ENCODE results near the gene FBN3.

FBN3 gene

GRCh38 chr19:8135946-8136618 lies 13.3 kb downstream of the FBN3 start:
- ChIA-PET CTCF (no interaction called here), POLR2A (ENCODE audit: low non-redundant PET) (no interaction called here)
- no peak overlapping the region for H3K27ac ChIP-seq
- no peak for DNase-seq (ENCODE audit: low spot score)
- TF ChIP-seq CTCF (conservative IDR thresholded peaks at IDR 0.05; ENCODE audit: low read depth): no peak

DNA sequence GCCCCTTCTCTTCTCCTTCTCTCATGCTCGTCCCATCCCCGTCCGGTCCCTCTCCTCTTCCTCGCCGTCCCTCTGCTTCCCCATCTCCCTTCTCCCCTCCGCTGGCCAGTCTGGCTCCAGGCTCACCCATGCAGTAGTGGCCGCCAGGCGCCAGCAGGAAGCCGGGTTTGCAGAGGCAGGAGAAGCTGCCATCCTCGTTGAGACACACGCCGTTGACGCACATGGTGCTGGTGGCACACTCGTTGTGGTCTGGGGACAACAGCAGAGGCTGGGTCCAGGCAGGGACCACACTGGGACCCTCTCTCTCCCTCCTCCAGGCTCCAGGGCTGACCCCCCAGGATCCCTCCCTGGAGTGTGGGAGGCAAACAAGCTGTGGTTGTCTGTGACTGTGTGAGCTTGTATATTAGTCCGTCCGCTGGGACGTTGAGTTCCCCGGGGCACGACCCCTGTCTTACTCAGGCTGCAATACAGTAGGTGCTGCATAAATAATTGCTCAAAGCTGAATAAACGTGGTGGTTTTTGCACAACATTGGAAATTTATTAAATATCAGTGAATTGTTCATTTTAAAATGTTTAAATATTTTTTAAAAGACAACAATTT lies 16.4 kb downstream of the FBN3 start:
- no peak for DNase-seq (ENCODE audit: low spot score)
- H3K27ac ChIP-seq: no peak overlapping the region
- TF ChIP-seq CTCF (conservative IDR thresholded peaks at IDR 0.05; ENCODE audit: low read depth): no peak
- ChIA-PET CTCF (no interaction called here), POLR2A (ENCODE audit: low non-redundant PET) (interaction anchor here (0.7 kb wide), 1 partner anchor 188 kb away, joined by 3 read pairs; no protein-coding TSS in a partner anchor)

DNA sequence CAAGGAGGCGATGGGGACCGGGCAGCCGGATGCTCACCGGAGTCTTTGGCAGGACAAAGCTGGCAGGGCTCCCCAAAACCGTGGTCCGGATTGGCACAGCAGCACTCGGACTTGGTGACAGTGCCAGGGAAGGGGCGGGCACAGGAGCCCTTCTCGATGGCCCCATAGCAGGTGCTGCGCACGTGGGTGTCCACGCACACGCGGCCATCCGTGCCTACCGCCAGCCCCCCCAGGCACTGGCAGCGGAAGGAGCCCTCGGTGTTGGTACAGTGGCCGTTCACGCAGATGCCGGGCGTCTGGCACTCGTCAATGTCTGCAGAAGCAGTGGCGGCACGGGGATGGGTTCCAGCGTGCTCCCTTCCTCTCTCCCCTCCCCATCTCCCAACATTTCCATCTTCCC lies 17.9 kb downstream of the FBN3 start:
- CTCF ChIA-PET: interaction anchor here (0.7 kb wide), 1 partner anchor 129 kb away, joined by 3 read pairs; no protein-coding TSS in a partner anchor
- DNase-seq (ENCODE audit: low spot score): no peak
- TF ChIP-seq CTCF (conservative IDR thresholded peaks at IDR 0.05; ENCODE audit: low read depth): no peak
- POLR2A ChIA-PET (ENCODE audit: low non-redundant PET): interaction anchor here (0.8 kb wide), 1 partner anchor 8 kb away, joined by 3 read pairs; no protein-coding TSS in a partner anchor
- H3K27ac ChIP-seq: no peak overlapping the region

DNA sequence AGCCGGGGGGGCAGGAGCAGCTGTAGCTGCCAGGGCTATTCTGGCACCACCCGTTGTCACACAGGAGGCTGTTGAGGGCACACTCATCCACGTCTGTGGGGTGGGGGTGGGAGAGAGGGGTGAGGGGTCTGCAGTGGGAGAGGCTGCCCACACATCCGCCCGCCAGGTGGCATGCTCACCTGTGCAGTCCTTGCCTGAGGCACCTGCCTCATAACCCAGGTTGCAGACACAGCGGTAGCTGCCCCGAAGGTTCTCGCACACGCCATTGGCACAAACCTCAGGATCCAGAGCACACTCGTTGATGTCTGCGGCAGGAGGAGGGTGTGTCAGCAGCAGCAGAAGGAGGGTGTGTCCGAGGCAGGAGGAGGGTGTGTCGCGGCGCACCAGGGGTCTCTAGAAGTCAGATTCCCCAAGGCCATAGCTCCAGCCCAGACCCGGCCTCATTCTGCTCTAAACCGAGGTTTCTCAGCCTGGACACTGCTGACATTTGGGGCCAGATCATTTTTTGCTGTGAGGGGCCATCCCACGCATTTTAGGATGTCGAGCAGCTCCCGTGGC lies 20.3 kb downstream of the FBN3 start:
- no peak overlapping the region for H3K27ac ChIP-seq
- ChIA-PET CTCF (no interaction called here), POLR2A (ENCODE audit: low non-redundant PET) (no interaction called here)
- TF ChIP-seq CTCF (conservative IDR thresholded peaks at IDR 0.05; ENCODE audit: low read depth): no peak
- DNase-seq (ENCODE audit: low spot score): no peak

GRCh38 chr19:8128551-8128950 lies 20.8 kb downstream of the FBN3 start:
- CTCF ChIA-PET: no interaction called here
- no peak for TF ChIP-seq CTCF (conservative IDR thresholded peaks at IDR 0.05; ENCODE audit: low read depth)
- POLR2A ChIA-PET (ENCODE audit: low non-redundant PET): no interaction called here
- no peak for DNase-seq (ENCODE audit: low spot score)
- no peak overlapping the region for H3K27ac ChIP-seq

DNA sequence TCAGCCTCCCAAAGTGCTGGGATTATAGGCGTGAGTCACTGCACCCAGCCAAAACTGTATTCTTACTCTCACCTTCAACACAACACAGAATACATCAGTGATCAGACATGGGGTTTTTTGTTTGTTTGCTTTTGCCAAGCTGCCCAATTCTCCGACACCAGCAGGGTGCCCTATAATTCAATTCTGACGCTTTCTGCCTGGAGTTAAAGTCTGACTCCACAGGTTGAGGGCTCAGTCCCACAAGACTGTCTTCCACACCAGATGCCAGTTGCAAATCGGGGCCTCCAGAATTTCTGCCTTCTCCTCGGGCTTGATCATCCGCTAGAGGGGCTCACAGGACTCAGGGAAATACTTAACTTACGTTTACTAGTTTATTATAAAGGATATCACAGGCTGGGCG lies 22.1 kb downstream of the FBN3 start:
- ChIA-PET CTCF (no interaction called here), POLR2A (ENCODE audit: low non-redundant PET) (no interaction called here)

More for the DNA sequence above, 22.1 kb downstream of the FBN3 start:
- no peak overlapping the region for H3K27ac ChIP-seq
- no peak for DNase-seq (ENCODE audit: low spot score)
- TF ChIP-seq CTCF (conservative IDR thresholded peaks at IDR 0.05; ENCODE audit: low read depth): no peak
